Neural progenitor cell (in vitro differentiated cells): ENCODE data around the gene DIS3L2. TPM values are rescaled to one million over a fixed set of nuclear protein-coding genes. Genes with fewer than 3 reads are reported as not detected.
A peak's percentile ranks its signal among the peaks of the same experiment; 100 is the strongest.

ENCODE experiments used
- DNase-seq: peaks from one replicate; pipeline ENCODE4 v3.0.0-alpha.2; 2016; ENCODE audit warnings: low spot score
- H2AFZ ChIP-seq: fragments of 200-600 bp; sonication (generic); replicated peaks from 2 replicates; pipeline ENCODE4 v1.6.1; 2016; ENCODE audit warnings: antibody characterized with exemption
- H3F3A ChIP-seq: fragments of 200-600 bp; sonication (generic); 2 replicates; pipeline ENCODE4 v1.6.1; 2016; ENCODE audit warnings: antibody characterized with exemption, low read depth
- H3K27ac ChIP-seq: fragments of 200-600 bp; sonication (generic); 2 replicates; pipeline ENCODE4 v1.5.1; 2016; ENCODE audit warnings: mild to moderate bottlenecking
- H3K27me3 ChIP-seq: fragments of 200-600 bp; sonication (generic); 2 replicates; pipeline ENCODE4 v1.6.1; 2016; ENCODE audit warnings: mild to moderate bottlenecking, moderate library complexity
- H3K36me3 ChIP-seq: fragments of 200-600 bp; sonication (generic); 2 replicates; pipeline ENCODE4 v1.5.1; 2016
- H3K4me1 ChIP-seq: fragments of 200-600 bp; sonication (generic); 2 replicates; pipeline ENCODE4 v1.6.1; 2016; ENCODE audit warnings: mixed run types
- H3K4me2 ChIP-seq: fragments of 200-600 bp; sonication (generic); 2 replicates; pipeline ENCODE4 v1.6.1; 2016
- H3K4me3 ChIP-seq: fragments of 200-600 bp; sonication (generic); 2 replicates; pipeline ENCODE4 v1.5.1; 2016
- H3K79me2 ChIP-seq: fragments of 200-600 bp; sonication (generic); 2 replicates; pipeline ENCODE4 v1.6.1; 2016; ENCODE audit warnings: low read depth
- H3K9ac ChIP-seq: fragments of 200-600 bp; sonication (generic); 2 replicates; pipeline ENCODE4 v1.6.1; 2016
- H3K9me3 ChIP-seq: fragments of 200-600 bp; sonication (generic); 2 replicates; pipeline ENCODE4 v1.5.1; 2016; ENCODE audit warnings: low read depth
- H4K20me1 ChIP-seq: fragments of 200-600 bp; sonication (generic); 2 replicates; pipeline ENCODE4 v1.6.1; 2016; ENCODE audit warnings: low read depth
- H3K27ac Mint-ChIP-seq: 3 replicates; pipeline ENCODE4 v1.8.0; 2021; ENCODE audit warnings: mixed read lengths
- H3K27me3 Mint-ChIP-seq: 2 replicates; pipeline ENCODE4 v1.8.0; 2022; ENCODE audit warnings: low read depth, mild to moderate bottlenecking, inconsistent platforms, moderate library complexity, mixed read lengths; ENCODE audit not compliant: insufficient read depth
- H3K36me3 Mint-ChIP-seq: 3 replicates; pipeline ENCODE4 v1.8.0; 2021; ENCODE audit warnings: mixed read lengths
- H3K4me1 Mint-ChIP-seq: 3 replicates; pipeline ENCODE4 v1.8.0; 2021; ENCODE audit warnings: mixed read lengths
- H3K4me3 Mint-ChIP-seq: 3 replicates; pipeline ENCODE4 v1.8.0; 2021; ENCODE audit warnings: mild to moderate bottlenecking, moderate library complexity, mixed read lengths
- H3K9me3 Mint-ChIP-seq: 3 replicates; pipeline ENCODE4 v1.8.0; 2020; ENCODE audit warnings: mixed read lengths
- CTCF ChIP-seq: fragments of 200-600 bp; sonication (generic); IDR thresholded peaks from 2 replicates; pipeline ENCODE4 v1.5.1; 2017; ENCODE audit warnings: antibody characterized with exemption, mild to moderate bottlenecking
- EZH2 ChIP-seq: fragments of 200-600 bp; sonication (generic); IDR thresholded peaks from 2 replicates; pipeline ENCODE4 v1.6.1; 2017; ENCODE audit warnings: antibody characterized with exemption, mild to moderate bottlenecking, moderate library complexity
- EZH2phosphoT487 ChIP-seq: fragments of 200-600 bp; sonication (generic); IDR thresholded peaks from 2 replicates; pipeline ENCODE4 v1.6.1; 2017; ENCODE audit warnings: antibody characterized with exemption
- total RNA-seq: library from RNA; depleted of rRNA; stranded (reverse); fragments of >200 nt; gene quantifications from 2 replicates; pipeline ENCODE4 v1.2.3, GENCODE V29; 2015; ENCODE audit warnings: low replicate concordance

Gene DIS3L2
- total RNA-seq, 1 donor from 2014 or later = 23.2 TPM

GRCh38 chr2:231955758-231956472 is 5.6 kb upstream of the DIS3L2 start:
- peaks cover 2% of the 10 kb centered on the region for H3K27me3 Mint-ChIP-seq
- DNase-seq = no peak
- no peak overlapping the region for H3K27ac Mint-ChIP-seq
- peaks cover 12% of the 10 kb centered on the region for H3K4me1 Mint-ChIP-seq
- no peaks in the 10 kb centered on the region for H3K36me3 Mint-ChIP-seq
- Histone ChIP-seq H2AFZ (no peak overlapping the region), H3K36me3 (no peaks in the 10 kb centered on the region), H3K27ac (no peak overlapping the region), H3K4me3 (no peak overlapping the region), H3K9me3 (no peaks in the 10 kb centered on the region), H3F3A (peaks cover 3% of the 10 kb centered on the region), H3K4me1 (peaks cover 15% of the 10 kb centered on the region), H3K79me2 (no peaks in the 10 kb centered on the region), H3K27me3 (no peaks in the 10 kb centered on the region), H3K4me2 (no peak overlapping the region), H3K9ac (no peak overlapping the region), H4K20me1 (no peaks in the 10 kb centered on the region)
- H3K9me3 Mint-ChIP-seq = peaks cover 3% of the 10 kb centered on the region
- no peak for TF ChIP-seq EZH2phosphoT487
- TF ChIP-seq EZH2 = no peak
- no peak for TF ChIP-seq CTCF
- H3K4me3 Mint-ChIP-seq = no peak overlapping the region

- no peak overlapping the region for H3K4me2 ChIP-seq
- DNase-seq = no peak
- peaks cover 9% of the 10 kb centered on the region for H3F3A ChIP-seq
- no peaks in the 10 kb centered on the region for H4K20me1 ChIP-seq
- H3K9me3 ChIP-seq = no peaks in the 10 kb centered on the region
- no peak overlapping the region for H2AFZ ChIP-seq
- Mint-ChIP-seq H3K27me3 (peaks cover 5% of the 10 kb centered on the region), H3K4me1 (peaks cover 21% of the 10 kb centered on the region), H3K27ac (no peak overlapping the region), H3K36me3 (peaks cover 4% of the 10 kb centered on the region), H3K4me3 (no peak overlapping the region), H3K9me3 (no peaks in the 10 kb centered on the region)
- no peak for TF ChIP-seq CTCF
- TF ChIP-seq EZH2phosphoT487 = no peak
- no peak for TF ChIP-seq EZH2
- H3K79me2 ChIP-seq = peaks cover 14% of the 10 kb centered on the region
- H3K9ac ChIP-seq = no peak overlapping the region
- H3K27me3 ChIP-seq = no peaks in the 10 kb centered on the region
- no peak overlapping the region for H3K4me3 ChIP-seq
- no peaks in the 10 kb centered on the region for H3K36me3 ChIP-seq
- peaks cover 14% of the 10 kb centered on the region for H3K4me1 ChIP-seq
- no peak overlapping the region for H3K27ac ChIP-seq
These were observed 3.4 kb upstream of the DIS3L2 start for GRCh38 chr2:231957913-231958763.

GRCh38 chr2:231960810-231961348 is 634 bp upstream of the DIS3L2 start:
- peaks cover 39% of the 10 kb centered on the region for H3K79me2 ChIP-seq
- Mint-ChIP-seq H3K36me3 (peaks cover 4% of the 10 kb centered on the region), H3K9me3 (no peaks in the 10 kb centered on the region), H3K27me3 (peaks cover 5% of the 10 kb centered on the region), H3K4me1 (peaks cover 27% of the 10 kb centered on the region), H3K4me3 (peak overlapping the region; percentile 97), H3K27ac (peak overlapping the region; percentile 87)
- H4K20me1 ChIP-seq = no peaks in the 10 kb centered on the region
- H3K27me3 ChIP-seq = no peaks in the 10 kb centered on the region
- no peaks in the 10 kb centered on the region for H3K9me3 ChIP-seq
- no peaks in the 10 kb centered on the region for H3K36me3 ChIP-seq
- H3F3A ChIP-seq = peaks cover 9% of the 10 kb centered on the region
- peak overlapping the region; percentile 87 for H2AFZ ChIP-seq
- DNase-seq = no peak
- H3K4me1 ChIP-seq = peaks cover 5% of the 10 kb centered on the region
- H3K4me2 ChIP-seq = peak overlapping the region; percentile 85
- peak overlapping the region; percentile 30 for H3K9ac ChIP-seq
- no peak overlapping the region for H3K27ac ChIP-seq
- H3K4me3 ChIP-seq = peak overlapping the region; percentile 68
- no peak for TF ChIP-seq EZH2phosphoT487
- TF ChIP-seq CTCF = no peak
- no peak for TF ChIP-seq EZH2
